ENCODE measurements around the gene KRTAP9-1. TPM values are rescaled to one million over a fixed set of nuclear protein-coding genes. Genes with fewer than 3 reads are reported as not detected.

The KRTAP9-1 gene
- total and polyA plus RNA-seq, 2 experiments from 2014 or later, result not detected

DNA sequence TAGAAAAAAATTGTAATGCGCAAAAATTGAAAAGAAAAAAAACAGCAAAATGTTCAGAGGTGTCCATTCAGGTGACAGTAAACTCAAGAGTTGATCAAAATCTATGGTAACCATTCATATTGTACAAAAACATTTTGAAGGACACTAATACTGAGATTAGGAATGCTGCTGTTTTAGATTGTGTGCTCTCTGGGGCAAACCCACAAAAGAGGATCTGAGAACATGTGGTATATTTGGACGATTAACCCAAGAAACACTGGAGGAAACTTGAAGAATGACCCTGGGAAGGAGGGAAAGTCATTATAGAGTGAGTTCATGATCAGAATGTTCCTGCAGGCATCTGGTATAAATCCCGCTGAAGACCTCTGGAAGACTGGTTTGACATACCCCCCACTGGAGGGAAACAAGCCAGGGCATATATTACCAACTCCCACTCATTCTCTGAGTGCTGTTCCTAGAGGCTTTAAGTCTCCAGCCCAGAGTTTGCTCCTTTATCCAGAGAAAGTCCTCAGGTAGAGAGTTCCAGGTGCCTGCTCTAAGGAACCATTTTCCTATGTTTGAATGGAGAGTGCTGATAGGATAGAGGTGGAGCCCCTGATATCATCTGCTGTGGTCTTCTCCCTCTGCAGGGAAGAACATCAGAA is 12.8 kb upstream of the KRTAP9-1 start:
- H3K9me2 ChIP-seq (ENCODE audit: insufficient read depth), result no peaks in the 10 kb centered on the region
- H3K4me3 ChIP-seq, result no peak overlapping the region
- Mint-ChIP-seq H3K27ac (no peak overlapping the region), H3K9me3 (no peaks in the 10 kb centered on the region), H3K27me3 (ENCODE audit: insufficient read depth, low read depth, poor library complexity) (peaks cover 5% of the 10 kb centered on the region), H3K36me3 (ENCODE audit: low read depth) (no peaks in the 10 kb centered on the region), H3K4me3 (no peak overlapping the region), H3K4me1 (no peaks in the 10 kb centered on the region)
- no peak overlapping the region for H2AFZ ChIP-seq
- H3F3A ChIP-seq (replicated peaks; ENCODE audit: low read depth), result no peaks in the 10 kb centered on the region
- H3K36me3 ChIP-seq (ENCODE audit: insufficient read depth), result no peaks in the 10 kb centered on the region
- no peaks in the 10 kb centered on the region for H3K4me1 ChIP-seq (ENCODE audit: insufficient read depth)
- H3K27me3 ChIP-seq (ENCODE audit: insufficient read depth), result no peaks in the 10 kb centered on the region
- no peaks in the 10 kb centered on the region for H3K79me2 ChIP-seq (replicated peaks; ENCODE audit: insufficient read depth)
- no peak for DNase-seq (ENCODE audit: low spot score)
- ATAC-seq, result no peak
- no peak overlapping the region for H3K4me2 ChIP-seq
- no peak overlapping the region for H3K27ac ChIP-seq (ENCODE audit: low read depth)
- TF ChIP-seq CREB1 (CRISPR knock-in tag; IDR thresholded peaks at IDR 0.05; ENCODE audit: low read depth) (no peak), POLR2AphosphoS5 (IDR thresholded peaks at IDR 0.05; ENCODE audit: low read depth) (no peak)
- H4K20me1 ChIP-seq (replicated peaks; ENCODE audit: insufficient read depth), result no peaks in the 10 kb centered on the region; the same call in 1 of the 2 replicates

DNA sequence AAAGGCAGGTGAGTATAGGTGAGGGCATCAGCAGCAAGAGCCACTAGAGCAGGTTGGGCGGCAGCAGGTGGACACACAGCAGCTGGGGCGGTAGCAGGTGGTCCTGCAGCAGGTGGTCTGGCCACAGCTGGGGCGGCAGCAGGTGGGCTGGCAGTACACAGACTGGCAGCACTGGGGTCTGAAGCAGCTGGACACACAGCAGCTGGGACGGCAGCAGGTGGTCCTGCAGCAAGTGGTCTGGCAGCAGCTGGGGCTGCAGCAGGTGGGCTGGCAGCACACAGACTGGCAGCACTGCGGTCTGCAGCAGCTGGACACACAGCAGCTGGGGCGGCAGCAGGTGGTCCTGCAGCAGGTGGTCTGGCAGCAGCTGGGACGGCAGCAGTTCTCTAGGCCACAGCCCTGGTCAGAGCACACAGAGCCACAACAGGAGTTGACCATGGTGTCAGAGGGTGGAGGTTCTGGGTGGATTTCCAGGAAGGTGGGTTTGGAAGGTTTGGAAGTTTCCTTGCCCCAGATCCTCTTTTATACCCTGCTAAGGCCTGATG is 11.9 kb upstream of the KRTAP9-1 start, which contains the start of gene KRTAP4-2:
Gene KRTAP4-2, minus strand, starts transcription at position 495 of the 545 bp plus-strand sequence. Its CDS starts 57 bp downstream, at position 438.
- Histone ChIP-seq H3K27ac (ENCODE audit: low read depth) (no peak within 1 kb of the TSS), H4K20me1 (replicated peaks; ENCODE audit: insufficient read depth) (no peaks in the 10 kb centered on the region; the same call in 1 of the 2 replicates)
- H3K4me3 Mint-ChIP-seq, result no peak within 1 kb of the TSS
- TF ChIP-seq POLR2AphosphoS5 (IDR thresholded peaks at IDR 0.05; ENCODE audit: low read depth) (no peak), EZH2 (IDR thresholded peaks at IDR 0.05; ENCODE audit: low read depth, unreplicated experiment) (no peak), ZNF114 (CRISPR knock-in tag; IDR thresholded peaks at IDR 0.05) (no peak), ZNF331 (CRISPR knock-in tag; IDR thresholded peaks at IDR 0.05; ENCODE audit: low read depth) (no peak), REST (IDR thresholded peaks at IDR 0.05; ENCODE audit: unreplicated experiment) (no peak), CREB1 (CRISPR knock-in tag; IDR thresholded peaks at IDR 0.05; ENCODE audit: low read depth) (no peak), NANOG (IDR thresholded peaks at IDR 0.05; ENCODE audit: borderline replicate concordance) (no peak), JUNB (IDR thresholded peaks at IDR 0.05; ENCODE audit: unreplicated experiment) (no peak), EZH2phosphoT487 (IDR thresholded peaks at IDR 0.05; ENCODE audit: unreplicated experiment) (no peak), STAT1 (IDR thresholded peaks at IDR 0.05; ENCODE audit: unreplicated experiment) (no peak)
- TF ChIP-seq, protein P1, sequence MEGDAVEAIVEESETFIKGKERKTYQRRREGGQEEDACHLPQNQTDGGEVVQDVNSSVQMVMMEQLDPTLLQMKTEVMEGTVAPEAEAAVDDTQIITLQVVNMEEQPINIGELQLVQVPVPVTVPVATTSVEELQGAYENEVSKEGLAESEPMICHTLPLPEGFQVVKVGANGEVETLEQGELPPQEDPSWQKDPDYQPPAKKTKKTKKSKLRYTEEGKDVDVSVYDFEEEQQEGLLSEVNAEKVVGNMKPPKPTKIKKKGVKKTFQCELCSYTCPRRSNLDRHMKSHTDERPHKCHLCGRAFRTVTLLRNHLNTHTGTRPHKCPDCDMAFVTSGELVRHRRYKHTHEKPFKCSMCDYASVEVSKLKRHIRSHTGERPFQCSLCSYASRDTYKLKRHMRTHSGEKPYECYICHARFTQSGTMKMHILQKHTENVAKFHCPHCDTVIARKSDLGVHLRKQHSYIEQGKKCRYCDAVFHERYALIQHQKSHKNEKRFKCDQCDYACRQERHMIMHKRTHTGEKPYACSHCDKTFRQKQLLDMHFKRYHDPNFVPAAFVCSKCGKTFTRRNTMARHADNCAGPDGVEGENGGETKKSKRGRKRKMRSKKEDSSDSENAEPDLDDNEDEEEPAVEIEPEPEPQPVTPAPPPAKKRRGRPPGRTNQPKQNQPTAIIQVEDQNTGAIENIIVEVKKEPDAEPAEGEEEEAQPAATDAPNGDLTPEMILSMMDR (conservative IDR thresholded peaks at IDR 0.05; ENCODE audit: low read depth in 2 of 2), result no peak

More for the DNA sequence above, 11.9 kb upstream of the KRTAP9-1 start, which contains the start of gene KRTAP4-2:
- Histone ChIP-seq H3K36me3 (ENCODE audit: insufficient read depth) (no peaks in the 10 kb centered on the region), H3K4me2 (no peak within 1 kb of the TSS), H3K79me2 (replicated peaks; ENCODE audit: insufficient read depth) (no peaks in the 10 kb centered on the region), H3K27me3 (ENCODE audit: insufficient read depth) (no peaks in the 10 kb centered on the region), H3K9me2 (ENCODE audit: insufficient read depth) (no peaks in the 10 kb centered on the region), H3F3A (replicated peaks; ENCODE audit: low read depth) (no peaks in the 10 kb centered on the region), H3K4me1 (ENCODE audit: insufficient read depth) (no peaks in the 10 kb centered on the region), H3K4me3 (no peak within 1 kb of the TSS), H2AFZ (no peak within 1 kb of the TSS)
- no peaks in the 10 kb centered on the region for H3K36me3 Mint-ChIP-seq (ENCODE audit: low read depth)
- ATAC-seq (no peak), DNase-seq (ENCODE audit: low spot score) (no peak)
- H3K27me3 Mint-ChIP-seq (ENCODE audit: insufficient read depth, low read depth, poor library complexity), result peaks cover 5% of the 10 kb centered on the region
- H3K27ac Mint-ChIP-seq, result no peak within 1 kb of the TSS
- no peaks in the 10 kb centered on the region for H3K9me3 Mint-ChIP-seq
- no peaks in the 10 kb centered on the region for H3K4me1 Mint-ChIP-seq

Measured in GM23338 (cell line).